Measurements from ENCODE around the gene TM2D3.

- TF ChIP-seq CTCF (IDR thresholded peaks at IDR 0.05) = no peak
- TF ChIP-seq POLR2AphosphoS5 (IDR thresholded peaks at IDR 0.05) = no peak
- no peak for TF ChIP-seq POLR2A (IDR thresholded peaks at IDR 0.05)
These were observed 44.0 kb downstream of the TM2D3 start for GRCh38 chr15:101608201-101608600.

Measured in gastroesophageal sphincter (tissue), 3 donors.